Measurements from ENCODE around the gene CAPN11. TPM values are rescaled to one million over a fixed set of nuclear protein-coding genes. Genes with fewer than 3 reads are reported as not detected.

CAPN11 gene
- total RNA-seq (not detected in 2 replicates), polyA plus RNA-seq (not detected in 2 replicates), polyA minus RNA-seq (ENCODE audit: low replicate concordance) (0.44 TPM in 1 of 2 replicates, not detected in the other)
- 0.07 TPM in 1 of 2 replicates, not detected in the other for polyA plus RNA-seq (2012)

DNA sequence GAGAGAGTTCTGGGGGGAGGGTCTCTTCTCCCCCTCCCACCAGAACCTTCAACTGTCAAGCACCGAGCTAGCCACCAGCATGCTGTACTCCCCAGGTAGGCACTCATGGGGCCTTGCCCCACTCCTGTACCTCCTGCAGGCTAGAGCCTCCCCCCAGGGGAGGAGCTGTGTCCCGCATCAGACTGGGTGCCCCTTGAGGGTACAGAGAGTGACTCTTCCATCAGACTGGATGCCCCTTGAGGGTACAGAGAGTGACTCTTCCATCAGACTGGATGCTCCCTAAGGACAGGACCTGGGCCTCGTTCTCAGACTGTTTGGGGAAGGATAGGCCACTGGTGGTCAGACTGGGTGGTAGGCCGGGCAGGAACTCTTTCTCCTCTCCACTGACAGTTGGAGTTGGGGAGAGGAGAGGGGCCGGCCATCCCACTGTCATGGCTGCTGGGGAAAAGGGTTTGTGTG is at the start of gene CAPN11:
TSS of gene CAPN11 (plus strand) at position 51 of the 459 bp plus-strand sequence. CDS start at position 80, 29 bp downstream.
- H3K36me3 ChIP-seq (ENCODE audit: control insufficient read depth, insufficient read depth, low read length): no peaks in the 10 kb centered on the region

GRCh38 chr6:44109212-44109611 is 49.4 kb upstream of the CAPN11 start:
- Histone ChIP-seq H3K9me3 (ENCODE audit: control insufficient read depth, insufficient read depth, low read depth, low read length) (no peaks in the 10 kb centered on the region), H3K36me3 (ENCODE audit: control insufficient read depth, insufficient read depth, low read length) (peaks cover 27% of the 10 kb centered on the region), H2AFZ (ENCODE audit: low read length) (no peak overlapping the region), H3K9ac (ENCODE audit: insufficient read depth, low read length) (no peak overlapping the region), H3K27me3 (ENCODE audit: control insufficient read depth, insufficient read depth, low read length) (no peaks in the 10 kb centered on the region), H4K20me1 (ENCODE audit: control insufficient read depth, extremely low read depth, insufficient read depth, low read length) (no peaks in the 10 kb centered on the region), H3K27ac (ENCODE audit: insufficient read depth, low read length) (no peak overlapping the region), H3K79me2 (ENCODE audit: control insufficient read depth, insufficient read depth, low read length) (peaks cover 2% of the 10 kb centered on the region), H3K4me2 (ENCODE audit: extremely low read depth, insufficient read depth, low read length) (no peak overlapping the region), H3K4me3 (replicated peaks in 1 of 4; ENCODE audit: control extremely low read depth in 1 of 4, insufficient read depth in 1 of 4, low read depth in 3 of 4, low read length in 4 of 4) (no peak overlapping the region), H3K4me1 (ENCODE audit: control insufficient read depth, extremely low read depth, insufficient read depth, low read length) (no peaks in the 10 kb centered on the region)
- TF ChIP-seq EZH2 (IDR thresholded peaks at IDR 0.05; ENCODE audit: low read length, missing control alignments): no peak
- no peak for TF ChIP-seq CTCF (conservative IDR thresholded peaks at IDR 0.05 in 1 of 2, IDR thresholded peaks at IDR 0.05 in 1 of 2; ENCODE audit: low read depth in 1 of 2, low read length in 2 of 2)
- DNase-seq (ENCODE audit: low read depth in 2 of 2): no peak

More for the DNA sequence above, at the start of gene CAPN11:
- H3K9me3 ChIP-seq (ENCODE audit: control insufficient read depth, insufficient read depth, low read depth, low read length): no peaks in the 10 kb centered on the region
- no peaks in the 10 kb centered on the region for H3K27me3 ChIP-seq (ENCODE audit: control insufficient read depth, insufficient read depth, low read length)
- H4K20me1 ChIP-seq (ENCODE audit: control insufficient read depth, extremely low read depth, insufficient read depth, low read length): no peaks in the 10 kb centered on the region
- H3K27ac ChIP-seq (ENCODE audit: insufficient read depth, low read length): no peak within 1 kb of the TSS
- H3K79me2 ChIP-seq (ENCODE audit: control insufficient read depth, insufficient read depth, low read length): no peaks in the 10 kb centered on the region
- H3K4me3 ChIP-seq (replicated peaks in 1 of 4; ENCODE audit: control extremely low read depth in 1 of 4, insufficient read depth in 1 of 4, low read depth in 3 of 4, low read length in 4 of 4): no peak within 1 kb of the TSS
- DNase-seq (ENCODE audit: low read depth in 2 of 2): no peak
- no peak within 1 kb of the TSS for H3K9ac ChIP-seq (ENCODE audit: insufficient read depth, low read length)
- H3K4me2 ChIP-seq (ENCODE audit: extremely low read depth, insufficient read depth, low read length): no peak within 1 kb of the TSS
- no peak within 1 kb of the TSS for H2AFZ ChIP-seq (ENCODE audit: low read length)
- TF ChIP-seq EZH2 (IDR thresholded peaks at IDR 0.05; ENCODE audit: low read length, missing control alignments) (no peak), CTCF (conservative IDR thresholded peaks at IDR 0.05 in 1 of 2, IDR thresholded peaks at IDR 0.05 in 1 of 2; ENCODE audit: low read depth in 1 of 2, low read length in 2 of 2) (no peak)
- no peaks in the 10 kb centered on the region for H3K4me1 ChIP-seq (ENCODE audit: control insufficient read depth, extremely low read depth, insufficient read depth, low read length)

DNA sequence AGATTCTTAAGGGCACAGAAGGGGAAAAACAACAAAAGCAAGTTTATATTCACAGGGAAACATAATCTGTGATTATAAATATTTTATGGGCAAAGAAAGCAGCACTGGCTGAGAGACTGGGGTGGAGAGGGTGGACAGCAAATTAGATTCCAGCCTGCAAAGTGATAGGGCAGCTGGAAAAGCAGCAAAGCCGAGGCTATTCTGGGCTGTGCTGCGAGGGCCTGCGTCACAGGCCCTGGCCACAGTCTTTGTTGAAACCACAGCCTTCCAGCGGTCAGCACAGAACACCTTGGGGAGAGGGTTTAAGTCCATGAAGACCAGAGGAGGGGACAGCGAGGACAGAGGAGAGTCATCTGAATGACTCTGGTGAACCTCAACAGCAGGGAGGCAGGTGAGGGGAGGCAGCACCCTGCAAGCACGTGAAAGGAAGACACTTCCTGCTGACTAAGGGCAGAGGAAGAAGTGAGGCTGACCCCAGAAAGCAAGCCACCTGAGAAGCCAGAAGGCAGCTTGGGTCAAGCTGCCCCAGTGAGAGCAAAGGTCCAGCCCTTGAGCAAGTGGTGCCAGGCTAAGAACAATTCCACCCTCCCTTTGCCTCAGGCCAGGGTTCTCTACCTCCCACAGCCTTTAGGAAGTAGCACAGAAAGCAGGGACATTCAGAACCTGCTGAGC is 48.5 kb upstream of the CAPN11 start:
- peaks cover 2% of the 10 kb centered on the region for H3K79me2 ChIP-seq (ENCODE audit: control insufficient read depth, insufficient read depth, low read length)
- no peak for DNase-seq (ENCODE audit: low read depth in 2 of 2)
- no peak overlapping the region for H3K4me3 ChIP-seq (replicated peaks in 1 of 4; ENCODE audit: control extremely low read depth in 1 of 4, insufficient read depth in 1 of 4, low read depth in 3 of 4, low read length in 4 of 4)
- H3K9ac ChIP-seq (ENCODE audit: insufficient read depth, low read length): no peak overlapping the region
- no peak overlapping the region for H3K27ac ChIP-seq (ENCODE audit: insufficient read depth, low read length)
- no peaks in the 10 kb centered on the region for H3K4me1 ChIP-seq (ENCODE audit: control insufficient read depth, extremely low read depth, insufficient read depth, low read length)
- H3K4me2 ChIP-seq (ENCODE audit: extremely low read depth, insufficient read depth, low read length): no peak overlapping the region
- TF ChIP-seq CTCF (conservative IDR thresholded peaks at IDR 0.05 in 1 of 2, IDR thresholded peaks at IDR 0.05 in 1 of 2; ENCODE audit: low read depth in 1 of 2, low read length in 2 of 2) (no peak), EZH2 (IDR thresholded peaks at IDR 0.05; ENCODE audit: low read length, missing control alignments) (no peak)
- H3K9me3 ChIP-seq (ENCODE audit: control insufficient read depth, insufficient read depth, low read depth, low read length): no peaks in the 10 kb centered on the region
- peaks cover 27% of the 10 kb centered on the region for H3K36me3 ChIP-seq (ENCODE audit: control insufficient read depth, insufficient read depth, low read length)
- no peaks in the 10 kb centered on the region for H3K27me3 ChIP-seq (ENCODE audit: control insufficient read depth, insufficient read depth, low read length)
- H4K20me1 ChIP-seq (ENCODE audit: control insufficient read depth, extremely low read depth, insufficient read depth, low read length): no peaks in the 10 kb centered on the region
- no peak overlapping the region for H2AFZ ChIP-seq (ENCODE audit: low read length)

All from fibroblast of lung (primary cell).